ENCODE measurements around the gene MBP.

The MBP gene

GRCh38 chr18:77045677-77046076 lies 86.9 kb downstream of the MBP start:
- no peak overlapping the region for H3K27ac ChIP-seq
- TF ChIP-seq CTCF (conservative IDR thresholded peaks at IDR 0.05) (no peak), ZFX (IDR thresholded peaks at IDR 0.05) (no peak)

GRCh38 chr18:77044866-77045664 lies 87.5 kb downstream of the MBP start:
- TF ChIP-seq ZFX (IDR thresholded peaks at IDR 0.05): no peak
- H3K27ac ChIP-seq: no peak overlapping the region

- H3K27ac ChIP-seq: no peak overlapping the region
- TF ChIP-seq CTCF (conservative IDR thresholded peaks at IDR 0.05) (no peak), ZFX (IDR thresholded peaks at IDR 0.05) (no peak)
Measured at GRCh38 chr18:77043541-77044280, 88.9 kb downstream of the MBP start.

GRCh38 chr18:77042583-77042982 lies 90.0 kb downstream of the MBP start:
- no peak overlapping the region for H3K27ac ChIP-seq
- TF ChIP-seq CTCF (conservative IDR thresholded peaks at IDR 0.05) (no peak), ZFX (IDR thresholded peaks at IDR 0.05) (no peak)

GRCh38 chr18:77039196-77040130 lies 93.1 kb downstream of the MBP start:
- H3K27ac ChIP-seq: no peak overlapping the region
- TF ChIP-seq CTCF (conservative IDR thresholded peaks at IDR 0.05) (no peak), ZFX (IDR thresholded peaks at IDR 0.05) (no peak)

GRCh38 chr18:77038182-77038858 lies 94.3 kb downstream of the MBP start:
- H3K27ac ChIP-seq: no peak overlapping the region
- TF ChIP-seq ZFX (IDR thresholded peaks at IDR 0.05): no peak
- TF ChIP-seq CTCF (conservative IDR thresholded peaks at IDR 0.05): no peak

- TF ChIP-seq ZFX (IDR thresholded peaks at IDR 0.05): no peak
- H3K27ac ChIP-seq: no peak overlapping the region
Measured at GRCh38 chr18:77037567-77037966, 95.0 kb downstream of the MBP start.

Data from C4-2B (cell line).